NCI-H187 (cell line): ENCODE data around the gene ATP5PD.

Experiments
- DNase-seq, 2 experiments: peaks; one replicate each; lab custom pipeline; 2025; lab: John Stamatoyannopoulos, UW

Gene ATP5PD

DNA sequence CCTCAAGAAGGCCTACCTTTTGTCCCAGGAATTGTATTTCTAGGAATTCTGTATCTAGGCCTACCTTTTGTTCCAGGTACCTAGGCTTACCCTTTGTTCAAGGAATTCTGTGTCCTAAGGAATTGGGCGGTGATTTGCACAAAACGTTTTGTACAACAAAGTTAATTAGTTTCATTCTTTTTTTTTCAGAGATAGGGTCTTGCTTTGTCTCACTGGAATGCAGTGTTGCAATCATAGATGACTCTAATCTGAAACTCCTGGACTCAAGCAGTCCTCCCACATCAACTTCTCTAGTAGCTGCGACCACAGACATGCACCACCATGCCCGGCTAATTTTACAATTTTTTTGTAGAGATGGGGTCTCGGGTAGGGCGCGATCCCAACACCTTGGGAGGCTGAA lies 52.3 kb downstream of the ATP5PD start:
- no peak for DNase-seq

DNA sequence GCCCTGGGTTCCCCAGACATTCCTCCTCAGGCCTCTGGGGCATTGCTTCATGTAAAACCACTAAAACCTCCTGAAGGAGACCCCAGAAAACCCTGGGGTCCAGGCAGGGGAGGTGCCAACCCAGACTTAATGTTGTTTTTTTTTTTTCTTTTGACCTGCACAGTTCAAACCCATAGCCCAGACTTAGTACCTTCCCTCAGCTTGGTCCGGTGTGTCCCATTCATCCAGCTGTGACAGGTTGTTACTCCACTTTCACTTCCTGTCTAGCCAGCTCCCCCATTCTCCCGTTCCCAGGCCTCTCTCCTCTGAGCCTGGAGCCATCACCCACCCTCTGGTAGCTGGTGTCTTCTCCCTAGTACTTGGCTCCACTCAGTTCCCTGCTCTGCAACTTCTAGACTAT lies 54.5 kb downstream of the ATP5PD start:
- DNase-seq: no peak

DNA sequence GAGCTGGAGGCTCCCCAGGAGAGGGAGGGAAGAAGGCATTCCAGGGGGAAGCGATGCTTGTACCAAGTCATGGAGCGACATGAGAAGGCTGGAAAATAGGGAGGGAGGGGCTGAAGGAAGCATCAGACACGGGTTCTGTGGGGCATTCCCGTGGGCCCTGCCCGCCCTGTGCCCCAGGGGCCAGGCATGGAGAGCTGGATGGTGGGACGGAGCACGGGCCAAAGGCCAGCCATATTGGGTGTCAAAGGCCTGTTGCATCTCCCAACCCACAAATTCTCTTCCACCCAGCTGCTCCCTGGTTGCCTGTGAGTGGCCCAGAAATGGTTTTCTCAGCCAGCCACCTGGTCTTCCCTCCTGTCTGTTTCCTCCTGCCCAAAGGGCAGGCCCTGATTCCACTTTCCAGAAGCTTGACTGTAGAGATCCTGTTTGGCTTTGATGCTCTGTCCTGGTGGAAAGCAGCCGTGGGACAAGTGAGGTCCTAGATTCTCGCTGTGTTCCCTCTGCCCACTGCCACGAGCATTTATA lies 56.1 kb downstream of the ATP5PD start:
- DNase-seq: no peak
